Measurements from ENCODE around the gene WDR12. TPM values are rescaled to one million over a fixed set of nuclear protein-coding genes. Genes with fewer than 3 reads are reported as not detected.

WDR12 gene
- total and polyA plus RNA-seq, 2 of the 13 experiments (the other 11 are each of a cell fraction or from before 2014, with no cell fraction given) = 94.4 to 216 TPM

DNA sequence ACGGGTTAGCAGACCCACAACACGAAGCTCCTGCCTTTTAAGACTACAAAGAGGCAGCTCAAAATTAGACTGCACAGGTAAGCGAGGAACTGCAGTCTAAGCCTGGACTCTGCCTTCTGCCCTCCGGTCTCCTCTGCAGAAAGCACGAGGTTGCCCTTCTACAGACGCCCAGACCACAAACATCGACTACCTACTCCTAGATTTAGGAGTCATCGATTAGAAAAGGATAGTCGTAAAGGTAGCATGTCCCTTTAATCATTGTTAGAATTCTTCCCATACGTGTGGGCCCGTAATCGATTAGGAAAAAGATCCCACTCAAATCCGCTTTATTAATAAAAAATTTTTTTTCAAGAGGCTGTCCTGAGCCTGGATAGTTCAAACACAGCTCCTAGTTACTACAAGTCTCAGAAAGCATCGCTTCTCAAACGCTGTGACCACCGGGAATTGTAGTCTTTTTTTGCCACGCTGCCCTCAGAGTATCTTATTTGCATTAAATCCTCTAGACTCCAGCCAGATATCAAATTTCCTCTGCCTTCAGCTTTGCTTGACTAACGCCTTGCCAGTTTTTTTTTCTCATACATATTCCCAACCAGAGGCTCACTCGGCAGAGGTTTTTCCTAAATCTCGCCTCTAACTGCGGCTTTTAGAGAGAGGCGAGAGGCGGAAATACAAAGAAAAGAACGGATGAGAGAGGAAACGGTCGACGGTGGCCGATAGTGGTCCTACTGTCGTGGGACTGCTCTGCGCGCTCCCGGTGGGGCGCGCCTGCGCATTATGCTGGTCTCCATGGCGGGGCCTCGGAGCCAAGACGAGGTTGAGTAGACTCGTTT lies at the start of gene WDR12, which contains the start of gene CARF (continued):
- TF ChIP-seq, protein P1, sequence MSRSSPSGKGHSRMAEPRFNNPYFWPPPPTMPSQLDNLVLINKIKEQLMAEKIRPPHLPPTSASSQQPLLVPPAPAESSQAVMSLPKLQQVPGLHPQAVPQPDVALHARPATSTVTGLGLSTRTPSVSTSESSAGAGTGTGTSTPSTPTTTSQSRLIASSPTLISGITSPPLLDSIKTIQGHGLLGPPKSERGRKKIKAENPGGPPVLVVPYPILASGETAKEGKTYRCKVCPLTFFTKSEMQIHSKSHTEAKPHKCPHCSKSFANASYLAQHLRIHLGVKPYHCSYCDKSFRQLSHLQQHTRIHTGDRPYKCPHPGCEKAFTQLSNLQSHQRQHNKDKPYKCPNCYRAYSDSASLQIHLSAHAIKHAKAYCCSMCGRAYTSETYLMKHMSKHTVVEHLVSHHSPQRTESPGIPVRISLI (CRISPR knock-in tag; IDR thresholded peaks at IDR 0.05; ENCODE audit: borderline replicate concordance) = peak; percentile 71; the same call in 1 of the 2 replicates
- TF ChIP-seq, protein P2, sequence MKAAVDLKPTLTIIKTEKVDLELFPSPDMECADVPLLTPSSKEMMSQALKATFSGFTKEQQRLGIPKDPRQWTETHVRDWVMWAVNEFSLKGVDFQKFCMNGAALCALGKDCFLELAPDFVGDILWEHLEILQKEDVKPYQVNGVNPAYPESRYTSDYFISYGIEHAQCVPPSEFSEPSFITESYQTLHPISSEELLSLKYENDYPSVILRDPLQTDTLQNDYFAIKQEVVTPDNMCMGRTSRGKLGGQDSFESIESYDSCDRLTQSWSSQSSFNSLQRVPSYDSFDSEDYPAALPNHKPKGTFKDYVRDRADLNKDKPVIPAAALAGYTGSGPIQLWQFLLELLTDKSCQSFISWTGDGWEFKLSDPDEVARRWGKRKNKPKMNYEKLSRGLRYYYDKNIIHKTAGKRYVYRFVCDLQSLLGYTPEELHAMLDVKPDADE (CRISPR knock-in tag; IDR thresholded peaks at IDR 0.05) = no peak
- TF ChIP-seq JUND (CRISPR knock-in tag; IDR thresholded peaks at IDR 0.05) (no peak), ZNF614 (CRISPR knock-in tag; IDR thresholded peaks at IDR 0.05; ENCODE audit: borderline replicate concordance) (peak; percentile 63; the same call in 1 of the 2 replicates), ZKSCAN1 (IDR thresholded peaks at IDR 0.05; ENCODE audit: low read length) (peak; percentile 45; the same call in 1 of the 2 replicates), ZNF10 (CRISPR knock-in tag; IDR thresholded peaks at IDR 0.05; ENCODE audit: borderline replicate concordance, low read depth) (no peak), RFX3 (CRISPR knock-in tag; IDR thresholded peaks at IDR 0.05) (no peak), PCBP1 (IDR thresholded peaks at IDR 0.05; ENCODE audit: borderline replicate concordance, low read depth, low read length) (no peak), ZFP1 (CRISPR knock-in tag; IDR thresholded peaks at IDR 0.05) (0 out of 2 replicates have a peak, but pooled peaks have one; percentile 13), ZNF337 (CRISPR knock-in tag; IDR thresholded peaks at IDR 0.05; ENCODE audit: borderline replicate concordance, low read depth) (0 out of 2 replicates have a peak, but pooled peaks have one; percentile 56), ZNF292 (CRISPR knock-in tag; IDR thresholded peaks at IDR 0.05; ENCODE audit: borderline replicate concordance, low read depth) (peak; percentile 73; the same call in 1 of the 2 replicates), GATAD1 (CRISPR knock-in tag; IDR thresholded peaks at IDR 0.05) (peak; percentile 88), NBN (conservative IDR thresholded peaks at IDR 0.05) (no peak), PAX8 (CRISPR knock-in tag; IDR thresholded peaks at IDR 0.05; ENCODE audit: borderline replicate concordance) (0 out of 2 replicates have a peak, but pooled peaks have one; percentile 55)
- TF ChIP-seq, protein P3, sequence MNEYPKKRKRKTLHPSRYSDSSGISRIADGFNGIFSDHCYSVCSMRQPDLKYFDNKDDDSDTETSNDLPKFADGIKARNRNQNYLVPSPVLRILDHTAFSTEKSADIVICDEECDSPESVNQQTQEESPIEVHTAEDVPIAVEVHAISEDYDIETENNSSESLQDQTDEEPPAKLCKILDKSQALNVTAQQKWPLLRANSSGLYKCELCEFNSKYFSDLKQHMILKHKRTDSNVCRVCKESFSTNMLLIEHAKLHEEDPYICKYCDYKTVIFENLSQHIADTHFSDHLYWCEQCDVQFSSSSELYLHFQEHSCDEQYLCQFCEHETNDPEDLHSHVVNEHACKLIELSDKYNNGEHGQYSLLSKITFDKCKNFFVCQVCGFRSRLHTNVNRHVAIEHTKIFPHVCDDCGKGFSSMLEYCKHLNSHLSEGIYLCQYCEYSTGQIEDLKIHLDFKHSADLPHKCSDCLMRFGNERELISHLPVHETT (CRISPR knock-in tag; conservative IDR thresholded peaks at IDR 0.05) = peak; percentile 80; the same call in 1 of the 2 replicates
- TF ChIP-seq, protein P4, sequence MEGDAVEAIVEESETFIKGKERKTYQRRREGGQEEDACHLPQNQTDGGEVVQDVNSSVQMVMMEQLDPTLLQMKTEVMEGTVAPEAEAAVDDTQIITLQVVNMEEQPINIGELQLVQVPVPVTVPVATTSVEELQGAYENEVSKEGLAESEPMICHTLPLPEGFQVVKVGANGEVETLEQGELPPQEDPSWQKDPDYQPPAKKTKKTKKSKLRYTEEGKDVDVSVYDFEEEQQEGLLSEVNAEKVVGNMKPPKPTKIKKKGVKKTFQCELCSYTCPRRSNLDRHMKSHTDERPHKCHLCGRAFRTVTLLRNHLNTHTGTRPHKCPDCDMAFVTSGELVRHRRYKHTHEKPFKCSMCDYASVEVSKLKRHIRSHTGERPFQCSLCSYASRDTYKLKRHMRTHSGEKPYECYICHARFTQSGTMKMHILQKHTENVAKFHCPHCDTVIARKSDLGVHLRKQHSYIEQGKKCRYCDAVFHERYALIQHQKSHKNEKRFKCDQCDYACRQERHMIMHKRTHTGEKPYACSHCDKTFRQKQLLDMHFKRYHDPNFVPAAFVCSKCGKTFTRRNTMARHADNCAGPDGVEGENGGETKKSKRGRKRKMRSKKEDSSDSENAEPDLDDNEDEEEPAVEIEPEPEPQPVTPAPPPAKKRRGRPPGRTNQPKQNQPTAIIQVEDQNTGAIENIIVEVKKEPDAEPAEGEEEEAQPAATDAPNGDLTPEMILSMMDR (CRISPR knock-in tag; IDR thresholded peaks at IDR 0.05) = no peak
- TF ChIP-seq, protein P5, sequence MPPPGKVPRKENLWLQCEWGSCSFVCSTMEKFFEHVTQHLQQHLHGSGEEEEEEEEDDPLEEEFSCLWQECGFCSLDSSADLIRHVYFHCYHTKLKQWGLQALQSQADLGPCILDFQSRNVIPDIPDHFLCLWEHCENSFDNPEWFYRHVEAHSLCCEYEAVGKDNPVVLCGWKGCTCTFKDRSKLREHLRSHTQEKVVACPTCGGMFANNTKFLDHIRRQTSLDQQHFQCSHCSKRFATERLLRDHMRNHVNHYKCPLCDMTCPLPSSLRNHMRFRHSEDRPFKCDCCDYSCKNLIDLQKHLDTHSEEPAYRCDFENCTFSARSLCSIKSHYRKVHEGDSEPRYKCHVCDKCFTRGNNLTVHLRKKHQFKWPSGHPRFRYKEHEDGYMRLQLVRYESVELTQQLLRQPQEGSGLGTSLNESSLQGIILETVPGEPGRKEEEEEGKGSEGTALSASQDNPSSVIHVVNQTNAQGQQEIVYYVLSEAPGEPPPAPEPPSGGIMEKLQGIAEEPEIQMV (CRISPR knock-in tag; IDR thresholded peaks at IDR 0.05; ENCODE audit: low read depth) = no peak
- TF ChIP-seq, protein P6, sequence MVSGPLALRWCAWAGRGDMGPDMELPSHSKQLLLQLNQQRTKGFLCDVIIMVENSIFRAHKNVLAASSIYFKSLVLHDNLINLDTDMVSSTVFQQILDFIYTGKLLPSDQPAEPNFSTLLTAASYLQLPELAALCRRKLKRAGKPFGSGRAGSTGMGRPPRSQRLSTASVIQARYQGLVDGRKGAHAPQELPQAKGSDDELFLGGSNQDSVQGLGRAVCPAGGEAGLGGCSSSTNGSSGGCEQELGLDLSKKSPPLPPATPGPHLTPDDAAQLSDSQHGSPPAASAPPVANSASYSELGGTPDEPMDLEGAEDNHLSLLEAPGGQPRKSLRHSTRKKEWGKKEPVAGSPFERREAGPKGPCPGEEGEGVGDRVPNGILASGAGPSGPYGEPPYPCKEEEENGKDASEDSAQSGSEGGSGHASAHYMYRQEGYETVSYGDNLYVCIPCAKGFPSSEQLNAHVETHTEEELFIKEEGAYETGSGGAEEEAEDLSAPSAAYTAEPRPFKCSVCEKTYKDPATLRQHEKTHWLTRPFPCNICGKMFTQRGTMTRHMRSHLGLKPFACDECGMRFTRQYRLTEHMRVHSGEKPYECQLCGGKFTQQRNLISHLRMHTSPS (CRISPR knock-in tag; IDR thresholded peaks at IDR 0.05; ENCODE audit: low read depth) = no peak
- TF ChIP-seq, protein P7, sequence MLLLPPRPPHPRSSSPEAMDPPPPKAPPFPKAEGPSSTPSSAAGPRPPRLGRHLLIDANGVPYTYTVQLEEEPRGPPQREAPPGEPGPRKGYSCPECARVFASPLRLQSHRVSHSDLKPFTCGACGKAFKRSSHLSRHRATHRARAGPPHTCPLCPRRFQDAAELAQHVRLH (CRISPR knock-in tag; IDR thresholded peaks at IDR 0.05; ENCODE audit: borderline replicate concordance, low read depth) = 0 out of 2 replicates have a peak, but pooled peaks have one; percentile 26
